Fibroblast of lung (primary cell): ENCODE measurements around the gene LAMP2. TPM values are rescaled to one million over a fixed set of nuclear protein-coding genes. Genes with fewer than 3 reads are reported as not detected.

Source experiments
- DNase-seq, 2 donors: peaks; one replicate each; pipeline versions ENCODE4 v3.0.0 to v3.0.0-alpha.2; 2010; ENCODE audit warnings: low read depth in 2 of 2
- H2AFZ ChIP-seq: 2 replicates; pipeline ENCODE4 v1.5.1; 2012; ENCODE audit warnings: low read length, control low read depth, inconsistent platforms
- H3K27ac ChIP-seq: 2 replicates; pipeline ENCODE4 v1.5.1; 2011; ENCODE audit warnings: low read length, control low read depth; ENCODE audit not compliant: insufficient read depth
- H3K27me3 ChIP-seq: 2 replicates; pipeline ENCODE4 v1.5.1; 2011; ENCODE audit warnings: mild to moderate bottlenecking, low read length; ENCODE audit not compliant: control insufficient read depth, insufficient read depth
- H3K36me3 ChIP-seq: 2 replicates; pipeline ENCODE4 v1.5.1; 2011; ENCODE audit warnings: low read length; ENCODE audit not compliant: control insufficient read depth, insufficient read depth
- H3K4me1 ChIP-seq: 2 replicates; pipeline ENCODE4 v1.5.1; 2011; ENCODE audit warnings: low read length; ENCODE audit not compliant: control insufficient read depth, insufficient read depth; ENCODE audit errors: extremely low read depth
- H3K4me2 ChIP-seq: 2 replicates; pipeline ENCODE4 v1.5.1; 2011; ENCODE audit warnings: low read length, control low read depth; ENCODE audit not compliant: insufficient read depth; ENCODE audit errors: extremely low read depth
- H3K4me3 ChIP-seq, 4 experiments: fragments of 200-600 bp in 1 of 4; sonication (generic) in 1 of 4; replicated peaks in 1 of 4; 2 replicates each; pipeline ENCODE4 v1.5.1; 2011 to 2016; ENCODE audit warnings: low read length in 4 of 4, low read depth in 3 of 4, mild to moderate bottlenecking in 3 of 4, control low read depth in 2 of 4, inconsistent platforms in 1 of 4, mixed read lengths in 1 of 4; ENCODE audit not compliant: insufficient read depth in 1 of 4; ENCODE audit errors: control extremely low read depth in 1 of 4
- H3K79me2 ChIP-seq: 2 replicates; pipeline ENCODE4 v1.5.1; 2012; ENCODE audit warnings: mild to moderate bottlenecking, low read length, inconsistent platforms; ENCODE audit not compliant: control insufficient read depth, insufficient read depth
- H3K9ac ChIP-seq: 2 replicates; pipeline ENCODE4 v1.5.1; 2011; ENCODE audit warnings: mild to moderate bottlenecking, low read length, control low read depth; ENCODE audit not compliant: insufficient read depth
- H3K9me3 ChIP-seq: 2 replicates; pipeline ENCODE4 v1.5.1; 2012; ENCODE audit warnings: low read depth, low read length; ENCODE audit not compliant: control insufficient read depth, insufficient read depth
- H4K20me1 ChIP-seq: 2 replicates; pipeline ENCODE4 v1.5.1; 2011; ENCODE audit warnings: low read length; ENCODE audit not compliant: control insufficient read depth, insufficient read depth; ENCODE audit errors: extremely low read depth
- CTCF ChIP-seq, 2 donors: IDR thresholded peaks in 1 of 2; conservative IDR thresholded peaks in 1 of 2; 1 replicate in 1 of 2; 2 replicates in 1 of 2; pipeline ENCODE4 v1.5.1; 2011 to 2012; ENCODE audit warnings: low read length in 2 of 2, control low read depth in 1 of 2, inconsistent platforms in 1 of 2, low read depth in 1 of 2, mild to moderate bottlenecking in 1 of 2
- EZH2 ChIP-seq: IDR thresholded peaks from 2 replicates; pipeline ENCODE4 v1.5.1; 2012; ENCODE audit warnings: low read length, control low read depth, mild to moderate bottlenecking; ENCODE audit errors: missing control alignments
- polyA plus RNA-seq, 2 donors: library from polyadenylated mRNA; depleted of rRNA in 1 of 2; stranded (reverse) in 1 of 2; unstranded in 1 of 2; fragments of >200 nt; gene quantifications; 2 replicates each; pipeline ENCODE4 v1.2.1, GENCODE V29; 2011 to 2012; ENCODE audit warnings: missing spikeins in 1 of 2
- total RNA-seq: library from RNA; depleted of rRNA; stranded (reverse); fragments of >200 nt; gene quantifications from 2 replicates; pipeline ENCODE4 v1.2.1, GENCODE V29; 2014

Gene LAMP2
- total and polyA plus RNA-seq, 2 donors (not counting 1 experiment from before 2014, with no cell fraction given), result 172 to 196 TPM

DNA sequence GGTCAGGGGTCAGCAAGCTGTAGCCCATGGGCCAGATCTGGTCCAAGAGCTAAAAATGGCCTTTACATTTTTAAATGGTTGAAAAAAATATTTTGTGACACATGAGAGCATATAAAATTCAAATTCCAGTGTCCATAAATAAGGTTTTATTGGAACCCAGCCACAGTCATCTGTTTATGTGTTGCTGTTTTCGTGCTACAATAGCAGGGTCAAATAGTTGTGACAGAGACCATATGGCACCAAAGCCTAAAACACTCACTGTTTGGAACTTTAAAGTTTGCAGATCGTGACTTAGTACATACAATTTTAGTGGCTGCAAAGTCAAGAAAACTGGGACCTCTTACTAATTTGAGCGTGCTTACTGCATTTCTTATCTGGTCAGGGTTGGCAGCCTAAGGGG is 29.2 kb downstream of the LAMP2 start:
- H4K20me1 ChIP-seq, result no peaks in the 10 kb centered on the region
- TF ChIP-seq EZH2 (no peak), CTCF (conservative IDR thresholded peaks at IDR 0.05 in 1 of 2, IDR thresholded peaks at IDR 0.05 in 1 of 2; ENCODE audit: low read depth in 1 of 2, low read length in 2 of 2) (no peak)
- H3K4me3 ChIP-seq, result no peak overlapping the region
- H2AFZ ChIP-seq, result no peak overlapping the region
- H3K27me3 ChIP-seq, result no peaks in the 10 kb centered on the region
- no peaks in the 10 kb centered on the region for H3K9me3 ChIP-seq
- H3K27ac ChIP-seq, result no peak overlapping the region
- no peaks in the 10 kb centered on the region for H3K4me1 ChIP-seq
- H3K79me2 ChIP-seq, result no peaks in the 10 kb centered on the region
- no peak overlapping the region for H3K9ac ChIP-seq
- no peak for DNase-seq
- no peak overlapping the region for H3K4me2 ChIP-seq
- H3K36me3 ChIP-seq, result peaks cover 1% of the 10 kb centered on the region

GRCh38 chrX:120429776-120430540 is 39.1 kb downstream of the LAMP2 start:
- Histone ChIP-seq H4K20me1 (no peaks in the 10 kb centered on the region), H3K4me3 (no peak overlapping the region), H3K36me3 (no peaks in the 10 kb centered on the region), H3K4me1 (no peaks in the 10 kb centered on the region), H3K9me3 (no peaks in the 10 kb centered on the region), H3K79me2 (no peaks in the 10 kb centered on the region), H3K9ac (no peak overlapping the region), H3K4me2 (no peak overlapping the region), H2AFZ (no peak overlapping the region), H3K27me3 (no peaks in the 10 kb centered on the region), H3K27ac (no peak overlapping the region)
- TF ChIP-seq EZH2, result no peak
- no peak for TF ChIP-seq CTCF (conservative IDR thresholded peaks at IDR 0.05 in 1 of 2, IDR thresholded peaks at IDR 0.05 in 1 of 2; ENCODE audit: low read depth in 1 of 2, low read length in 2 of 2)
- DNase-seq, result no peak

- no peaks in the 10 kb centered on the region for H3K4me1 ChIP-seq
- no peak overlapping the region for H3K9ac ChIP-seq
- no peak overlapping the region for H3K4me2 ChIP-seq
- H3K27ac ChIP-seq, result no peak overlapping the region
- no peaks in the 10 kb centered on the region for H3K9me3 ChIP-seq
- no peaks in the 10 kb centered on the region for H3K36me3 ChIP-seq
- H3K4me3 ChIP-seq, result no peak overlapping the region
- H4K20me1 ChIP-seq, result no peaks in the 10 kb centered on the region
- no peak overlapping the region for H2AFZ ChIP-seq
- H3K27me3 ChIP-seq, result no peaks in the 10 kb centered on the region
- DNase-seq, result peak; percentile 4 to 31
- TF ChIP-seq EZH2 (no peak), CTCF (conservative IDR thresholded peaks at IDR 0.05 in 1 of 2, IDR thresholded peaks at IDR 0.05 in 1 of 2; ENCODE audit: low read depth in 1 of 2, low read length in 2 of 2) (no peak)
- no peaks in the 10 kb centered on the region for H3K79me2 ChIP-seq
Observed at GRCh38 chrX:120428309-120428708, 40.8 kb downstream of the LAMP2 start.
